ENCODE results near the gene RAB21.

Gene RAB21

GRCh38 chr12:71754461-71755145 lies at the start of gene RAB21:
RAB21 (plus strand) TSS chr12:71754863; CDS start chr12:71755130, 267 bp downstream.
- DNase-seq (ENCODE audit: low spot score) = peak; percentile 98

- DNase-seq (ENCODE audit: low spot score) = no peak
These were observed 49.7 kb upstream of the RAB21 start for GRCh38 chr12:71704920-71705319.

GRCh38 chr12:71708658-71709057 lies 46.0 kb upstream of the RAB21 start:
- no peak for DNase-seq (ENCODE audit: low spot score)

GRCh38 chr12:71710276-71711125 lies 44.2 kb upstream of the RAB21 start:
- peak; percentile 71 for DNase-seq (ENCODE audit: low spot score)

- no peak for DNase-seq (ENCODE audit: low spot score)
These were observed 36.1 kb upstream of the RAB21 start for GRCh38 chr12:71718611-71719010.

- DNase-seq (ENCODE audit: low spot score) = no peak
These were observed 34.9 kb upstream of the RAB21 start for GRCh38 chr12:71719647-71720370.

- no peak for DNase-seq (ENCODE audit: low spot score)
These were observed 32.7 kb upstream of the RAB21 start for GRCh38 chr12:71721783-71722505.

GRCh38 chr12:71725011-71725410 lies 29.7 kb upstream of the RAB21 start:
- DNase-seq (ENCODE audit: low spot score) = no peak

- no peak for DNase-seq (ENCODE audit: low spot score)
These were observed 28.1 kb upstream of the RAB21 start for GRCh38 chr12:71726548-71726947.

- no peak for DNase-seq (ENCODE audit: low spot score)
These were observed 26.7 kb upstream of the RAB21 start for GRCh38 chr12:71727958-71728357.

GRCh38 chr12:71730936-71731335 lies 23.7 kb upstream of the RAB21 start:
- DNase-seq (ENCODE audit: low spot score) = no peak

GRCh38 chr12:71731439-71732356 lies 23.0 kb upstream of the RAB21 start:
- no peak for DNase-seq (ENCODE audit: low spot score)

- no peak for DNase-seq (ENCODE audit: low spot score)
These were observed 22.3 kb upstream of the RAB21 start for GRCh38 chr12:71732357-71732712.

GRCh38 chr12:71737197-71737596 lies 17.5 kb upstream of the RAB21 start:
- DNase-seq (ENCODE audit: low spot score) = no peak

- no peak for DNase-seq (ENCODE audit: low spot score)
These were observed 11.7 kb upstream of the RAB21 start for GRCh38 chr12:71742998-71743397.

GRCh38 chr12:71744522-71745300 lies 10.0 kb upstream of the RAB21 start:
- no peak for DNase-seq (ENCODE audit: low spot score)

- peak; percentile 41 for DNase-seq (ENCODE audit: low spot score)
These were observed 7.6 kb upstream of the RAB21 start for GRCh38 chr12:71746974-71747611.

- DNase-seq (ENCODE audit: low spot score) = no peak
These were observed 6.4 kb upstream of the RAB21 start for GRCh38 chr12:71748081-71748850.

- DNase-seq (ENCODE audit: low spot score) = no peak
These were observed 5.0 kb upstream of the RAB21 start for GRCh38 chr12:71749666-71750065.
